ENCODE measurements around the gene MPG.

The MPG gene

GRCh38 chr16:89391-90302 lies 11.6 kb downstream of the MPG start:
- Histone ChIP-seq H3K9me3 (ENCODE audit: control insufficient read depth in 1 of 2, low read length in 2 of 2) (no peaks in the 10 kb centered on the region), H3K4me1 (ENCODE audit: control insufficient read depth in 1 of 2, insufficient read depth in 2 of 2, low read length in 2 of 2) (peaks cover 5 to 14% of the 10 kb centered on the region in 2 donors), H3K4me3 (ENCODE audit: low read depth in 1 of 2, low read length in 2 of 2) (no peak overlapping the region), H3K27me3 (ENCODE audit: low read depth, low read length) (no peaks in the 10 kb centered on the region), H3K27ac (ENCODE audit: low read length) (no peak overlapping the region), H3K36me3 (ENCODE audit: control insufficient read depth in 1 of 2, insufficient read depth in 2 of 2, low read length in 2 of 2) (peaks cover 18 to 47% of the 10 kb centered on the region in 2 donors)

- Histone ChIP-seq H3K4me3 (ENCODE audit: low read depth in 1 of 2, low read length in 2 of 2) (no peak overlapping the region), H3K9me3 (ENCODE audit: control insufficient read depth in 1 of 2, low read length in 2 of 2) (no peaks in the 10 kb centered on the region), H3K27ac (ENCODE audit: low read length) (no peak overlapping the region), H3K36me3 (ENCODE audit: control insufficient read depth in 1 of 2, insufficient read depth in 2 of 2, low read length in 2 of 2) (peaks cover 10 to 32% of the 10 kb centered on the region in 2 donors), H3K27me3 (ENCODE audit: low read depth, low read length) (no peaks in the 10 kb centered on the region), H3K4me1 (ENCODE audit: control insufficient read depth in 1 of 2, insufficient read depth in 2 of 2, low read length in 2 of 2) (peaks cover 0 to 3% of the 10 kb centered on the region in 2 donors)
These were observed 13.5 kb downstream of the MPG start for GRCh38 chr16:91484-91883.

- peaks cover 0 to 13% of the 10 kb centered on the region in 2 donors for H3K4me1 ChIP-seq (ENCODE audit: control insufficient read depth in 1 of 2, insufficient read depth in 2 of 2, low read length in 2 of 2)
- H3K27ac ChIP-seq (ENCODE audit: low read length): no peak overlapping the region
- no peaks in the 10 kb centered on the region for H3K27me3 ChIP-seq (ENCODE audit: low read depth, low read length)
- no peak overlapping the region for H3K4me3 ChIP-seq (ENCODE audit: low read depth in 1 of 2, low read length in 2 of 2)
- peaks cover 10 to 25% of the 10 kb centered on the region in 2 donors for H3K36me3 ChIP-seq (ENCODE audit: control insufficient read depth in 1 of 2, insufficient read depth in 2 of 2, low read length in 2 of 2)
- no peaks in the 10 kb centered on the region for H3K9me3 ChIP-seq (ENCODE audit: control insufficient read depth in 1 of 2, low read length in 2 of 2)
These were observed 14.7 kb downstream of the MPG start for GRCh38 chr16:92431-93339.

GRCh38 chr16:94918-95265 lies 16.9 kb downstream of the MPG start:
- Histone ChIP-seq H3K27me3 (ENCODE audit: low read depth, low read length) (no peaks in the 10 kb centered on the region), H3K36me3 (ENCODE audit: control insufficient read depth in 1 of 2, insufficient read depth in 2 of 2, low read length in 2 of 2) (peaks cover 5 to 22% of the 10 kb centered on the region in 2 donors), H3K4me3 (ENCODE audit: low read depth in 1 of 2, low read length in 2 of 2) (no peak overlapping the region), H3K4me1 (ENCODE audit: control insufficient read depth in 1 of 2, insufficient read depth in 2 of 2, low read length in 2 of 2) (peaks cover 0 to 13% of the 10 kb centered on the region in 2 donors), H3K9me3 (ENCODE audit: control insufficient read depth in 1 of 2, low read length in 2 of 2) (no peaks in the 10 kb centered on the region), H3K27ac (ENCODE audit: low read length) (no peak overlapping the region)

- Histone ChIP-seq H3K4me1 (ENCODE audit: control insufficient read depth in 1 of 2, insufficient read depth in 2 of 2, low read length in 2 of 2) (peaks cover 0 to 14% of the 10 kb centered on the region in 2 donors), H3K36me3 (ENCODE audit: control insufficient read depth in 1 of 2, insufficient read depth in 2 of 2, low read length in 2 of 2) (peaks cover 5 to 20% of the 10 kb centered on the region in 2 donors), H3K27me3 (ENCODE audit: low read depth, low read length) (no peaks in the 10 kb centered on the region), H3K9me3 (ENCODE audit: control insufficient read depth in 1 of 2, low read length in 2 of 2) (no peaks in the 10 kb centered on the region), H3K27ac (ENCODE audit: low read length) (no peak overlapping the region), H3K4me3 (ENCODE audit: low read depth in 1 of 2, low read length in 2 of 2) (no peak overlapping the region)
These were observed 18.9 kb downstream of the MPG start for GRCh38 chr16:96935-97381.

GRCh38 chr16:97822-98221 lies 19.8 kb downstream of the MPG start:
- Histone ChIP-seq H3K9me3 (ENCODE audit: control insufficient read depth in 1 of 2, low read length in 2 of 2) (no peaks in the 10 kb centered on the region), H3K27ac (ENCODE audit: low read length) (no peak overlapping the region), H3K36me3 (ENCODE audit: control insufficient read depth in 1 of 2, insufficient read depth in 2 of 2, low read length in 2 of 2) (peaks cover 5 to 17% of the 10 kb centered on the region in 2 donors), H3K4me3 (ENCODE audit: low read depth in 1 of 2, low read length in 2 of 2) (no peak overlapping the region), H3K4me1 (ENCODE audit: control insufficient read depth in 1 of 2, insufficient read depth in 2 of 2, low read length in 2 of 2) (peaks cover 0 to 19% of the 10 kb centered on the region in 2 donors), H3K27me3 (ENCODE audit: low read depth, low read length) (no peaks in the 10 kb centered on the region)

GRCh38 chr16:100989-101388 lies 23.0 kb downstream of the MPG start:
- no peaks in the 10 kb centered on the region for H3K27me3 ChIP-seq (ENCODE audit: low read depth, low read length)
- H3K36me3 ChIP-seq (ENCODE audit: control insufficient read depth in 1 of 2, insufficient read depth in 2 of 2, low read length in 2 of 2): peaks cover 9 to 14% of the 10 kb centered on the region in 2 donors
- no peak overlapping the region for H3K27ac ChIP-seq (ENCODE audit: low read length)
- no peak overlapping the region for H3K4me3 ChIP-seq (ENCODE audit: low read depth in 1 of 2, low read length in 2 of 2)
- H3K9me3 ChIP-seq (ENCODE audit: control insufficient read depth in 1 of 2, low read length in 2 of 2): no peaks in the 10 kb centered on the region
- H3K4me1 ChIP-seq (ENCODE audit: control insufficient read depth in 1 of 2, insufficient read depth in 2 of 2, low read length in 2 of 2): peaks cover 0 to 21% of the 10 kb centered on the region in 2 donors

- no peaks in the 10 kb centered on the region for H3K9me3 ChIP-seq (ENCODE audit: control insufficient read depth in 1 of 2, low read length in 2 of 2)
- no peak overlapping the region for H3K27ac ChIP-seq (ENCODE audit: low read length)
- no peak overlapping the region for H3K4me3 ChIP-seq (ENCODE audit: low read depth in 1 of 2, low read length in 2 of 2)
- H3K36me3 ChIP-seq (ENCODE audit: control insufficient read depth in 1 of 2, insufficient read depth in 2 of 2, low read length in 2 of 2): peaks cover 9 to 14% of the 10 kb centered on the region in 2 donors
- peaks cover 0 to 22% of the 10 kb centered on the region in 2 donors for H3K4me1 ChIP-seq (ENCODE audit: control insufficient read depth in 1 of 2, insufficient read depth in 2 of 2, low read length in 2 of 2)
- no peaks in the 10 kb centered on the region for H3K27me3 ChIP-seq (ENCODE audit: low read depth, low read length)
These were observed 23.6 kb downstream of the MPG start for GRCh38 chr16:101586-101985.

- no peak overlapping the region for H3K4me3 ChIP-seq (ENCODE audit: low read depth in 1 of 2, low read length in 2 of 2)
- no peak overlapping the region for H3K27ac ChIP-seq (ENCODE audit: low read length)
- no peaks in the 10 kb centered on the region for H3K9me3 ChIP-seq (ENCODE audit: control insufficient read depth in 1 of 2, low read length in 2 of 2)
- no peaks in the 10 kb centered on the region for H3K27me3 ChIP-seq (ENCODE audit: low read depth, low read length)
- H3K36me3 ChIP-seq (ENCODE audit: control insufficient read depth in 1 of 2, insufficient read depth in 2 of 2, low read length in 2 of 2): peaks cover 9 to 14% of the 10 kb centered on the region in 2 donors
- peaks cover 0 to 19% of the 10 kb centered on the region in 2 donors for H3K4me1 ChIP-seq (ENCODE audit: control insufficient read depth in 1 of 2, insufficient read depth in 2 of 2, low read length in 2 of 2)
These were observed 24.2 kb downstream of the MPG start for GRCh38 chr16:102060-102855.

- Histone ChIP-seq H3K4me1 (ENCODE audit: control insufficient read depth in 1 of 2, insufficient read depth in 2 of 2, low read length in 2 of 2) (peaks cover 0 to 15% of the 10 kb centered on the region in 2 donors), H3K27ac (ENCODE audit: low read length) (no peak overlapping the region), H3K27me3 (ENCODE audit: low read depth, low read length) (no peaks in the 10 kb centered on the region), H3K4me3 (ENCODE audit: low read depth in 1 of 2, low read length in 2 of 2) (no peak overlapping the region), H3K9me3 (ENCODE audit: control insufficient read depth in 1 of 2, low read length in 2 of 2) (no peaks in the 10 kb centered on the region), H3K36me3 (ENCODE audit: control insufficient read depth in 1 of 2, insufficient read depth in 2 of 2, low read length in 2 of 2) (peaks cover 8 to 16% of the 10 kb centered on the region in 2 donors)
These were observed 26.3 kb downstream of the MPG start for GRCh38 chr16:104355-104754.
